Progenitor cell of endocrine pancreas (in vitro differentiated cells): ENCODE results near the gene KLF2. TPM values are rescaled to one million over a fixed set of nuclear protein-coding genes. Genes with fewer than 3 reads are reported as not detected.

Experiments
- DNase-seq: peaks from one replicate; pipeline ENCODE4 v3.0.0; 2021; ENCODE audit warnings: low spot score; ENCODE audit not compliant: unreplicated experiment
- H3K27ac Mint-ChIP-seq: 2 replicates; pipeline ENCODE4 v1.8.0; 2021; ENCODE audit warnings: mild to moderate bottlenecking, moderate library complexity, mixed read lengths
- H3K27me3 Mint-ChIP-seq: 2 replicates; pipeline ENCODE4 v1.8.0; 2021; ENCODE audit warnings: mixed read lengths
- H3K36me3 Mint-ChIP-seq: 2 replicates; pipeline ENCODE4 v1.8.0; 2022; ENCODE audit warnings: mixed read lengths; ENCODE audit not compliant: insufficient read depth
- H3K4me1 Mint-ChIP-seq: 2 replicates; pipeline ENCODE4 v1.8.0; 2021; ENCODE audit warnings: low read depth, mixed read lengths
- H3K4me3 Mint-ChIP-seq: 2 replicates; pipeline ENCODE4 v1.8.0; 2021; ENCODE audit warnings: low read depth, mild to moderate bottlenecking, moderate library complexity, mixed read lengths
- H3K9me3 Mint-ChIP-seq: 2 replicates; pipeline ENCODE4 v1.8.0; 2021; ENCODE audit warnings: low read depth, mixed read lengths
- total RNA-seq: library from RNA; stranded (reverse); gene quantifications from 2 replicates; pipeline ENCODE4 v1.2.1, GENCODE V29; 2021
- TF ChIP-seq, protein P1 (sequence below): fragments of 200-600 bp; sonication (generic); IDR thresholded peaks from one replicate; pipeline ENCODE4 v1.5.0; 2021; ENCODE audit warnings: antibody characterized with exemption, mild to moderate bottlenecking; ENCODE audit not compliant: unreplicated experiment

KLF2 gene
- total RNA-seq, 1 donor from 2014 or later: 2.7 TPM

GRCh38 chr19:16369664-16370576 is 45.3 kb downstream of the KLF2 start:
- Mint-ChIP-seq H3K9me3 (no peaks in the 10 kb centered on the region), H3K4me3 (no peak overlapping the region), H3K36me3 (peaks cover 7% of the 10 kb centered on the region), H3K27me3 (no peaks in the 10 kb centered on the region), H3K4me1 (peaks cover 20% of the 10 kb centered on the region), H3K27ac (no peak overlapping the region)
- no peak for DNase-seq
- TF ChIP-seq, protein P1, sequence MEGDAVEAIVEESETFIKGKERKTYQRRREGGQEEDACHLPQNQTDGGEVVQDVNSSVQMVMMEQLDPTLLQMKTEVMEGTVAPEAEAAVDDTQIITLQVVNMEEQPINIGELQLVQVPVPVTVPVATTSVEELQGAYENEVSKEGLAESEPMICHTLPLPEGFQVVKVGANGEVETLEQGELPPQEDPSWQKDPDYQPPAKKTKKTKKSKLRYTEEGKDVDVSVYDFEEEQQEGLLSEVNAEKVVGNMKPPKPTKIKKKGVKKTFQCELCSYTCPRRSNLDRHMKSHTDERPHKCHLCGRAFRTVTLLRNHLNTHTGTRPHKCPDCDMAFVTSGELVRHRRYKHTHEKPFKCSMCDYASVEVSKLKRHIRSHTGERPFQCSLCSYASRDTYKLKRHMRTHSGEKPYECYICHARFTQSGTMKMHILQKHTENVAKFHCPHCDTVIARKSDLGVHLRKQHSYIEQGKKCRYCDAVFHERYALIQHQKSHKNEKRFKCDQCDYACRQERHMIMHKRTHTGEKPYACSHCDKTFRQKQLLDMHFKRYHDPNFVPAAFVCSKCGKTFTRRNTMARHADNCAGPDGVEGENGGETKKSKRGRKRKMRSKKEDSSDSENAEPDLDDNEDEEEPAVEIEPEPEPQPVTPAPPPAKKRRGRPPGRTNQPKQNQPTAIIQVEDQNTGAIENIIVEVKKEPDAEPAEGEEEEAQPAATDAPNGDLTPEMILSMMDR: no peak

DNA sequence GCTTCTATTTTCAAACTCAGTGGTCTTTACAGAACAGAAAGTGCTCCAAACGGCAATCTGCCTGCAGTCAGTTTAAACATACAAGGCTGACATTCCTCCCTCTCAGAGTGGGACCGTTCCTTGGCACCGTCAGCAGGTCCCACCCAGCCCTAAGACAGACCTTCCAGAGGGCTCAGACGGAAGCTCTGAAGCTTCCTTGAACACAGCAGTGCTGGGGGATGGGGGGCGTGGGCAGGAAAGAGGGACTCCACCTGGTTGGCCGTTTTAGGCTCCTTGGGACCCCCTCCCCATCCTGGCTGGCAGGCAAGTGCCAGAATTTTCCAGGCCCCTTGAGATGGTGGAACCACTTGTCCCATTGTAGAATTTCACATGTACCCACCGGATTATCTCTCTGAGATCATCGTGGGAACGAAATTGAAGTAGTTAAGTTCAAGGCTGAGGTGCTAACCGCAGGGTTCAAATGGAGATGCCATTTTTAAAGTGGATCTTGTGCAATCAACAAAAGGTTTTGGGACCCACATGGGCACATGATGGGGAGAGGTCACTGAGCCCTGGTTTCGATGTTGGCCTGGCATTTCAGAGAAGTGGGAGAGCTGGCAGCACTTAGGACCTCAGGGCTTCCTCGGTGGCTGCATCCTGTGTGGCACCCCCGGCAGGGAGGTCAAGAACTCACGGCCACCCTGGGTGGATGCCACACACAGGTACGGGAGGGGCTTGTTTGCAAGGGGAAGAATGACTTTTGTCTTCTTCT is 46.2 kb downstream of the KLF2 start:
- Mint-ChIP-seq H3K9me3 (no peaks in the 10 kb centered on the region), H3K27me3 (no peaks in the 10 kb centered on the region), H3K4me1 (peaks cover 20% of the 10 kb centered on the region), H3K4me3 (no peak overlapping the region), H3K36me3 (peaks cover 15% of the 10 kb centered on the region), H3K27ac (no peak overlapping the region)
- TF ChIP-seq, protein P1: no peak
- DNase-seq: no peak

- Mint-ChIP-seq H3K27ac (no peak overlapping the region), H3K4me1 (peaks cover 20% of the 10 kb centered on the region), H3K36me3 (peaks cover 16% of the 10 kb centered on the region), H3K4me3 (no peak overlapping the region), H3K27me3 (no peaks in the 10 kb centered on the region), H3K9me3 (no peaks in the 10 kb centered on the region)
- DNase-seq: no peak
- TF ChIP-seq, protein P1: no peak
Observed at GRCh38 chr19:16371540-16371986, 46.9 kb downstream of the KLF2 start.

DNA sequence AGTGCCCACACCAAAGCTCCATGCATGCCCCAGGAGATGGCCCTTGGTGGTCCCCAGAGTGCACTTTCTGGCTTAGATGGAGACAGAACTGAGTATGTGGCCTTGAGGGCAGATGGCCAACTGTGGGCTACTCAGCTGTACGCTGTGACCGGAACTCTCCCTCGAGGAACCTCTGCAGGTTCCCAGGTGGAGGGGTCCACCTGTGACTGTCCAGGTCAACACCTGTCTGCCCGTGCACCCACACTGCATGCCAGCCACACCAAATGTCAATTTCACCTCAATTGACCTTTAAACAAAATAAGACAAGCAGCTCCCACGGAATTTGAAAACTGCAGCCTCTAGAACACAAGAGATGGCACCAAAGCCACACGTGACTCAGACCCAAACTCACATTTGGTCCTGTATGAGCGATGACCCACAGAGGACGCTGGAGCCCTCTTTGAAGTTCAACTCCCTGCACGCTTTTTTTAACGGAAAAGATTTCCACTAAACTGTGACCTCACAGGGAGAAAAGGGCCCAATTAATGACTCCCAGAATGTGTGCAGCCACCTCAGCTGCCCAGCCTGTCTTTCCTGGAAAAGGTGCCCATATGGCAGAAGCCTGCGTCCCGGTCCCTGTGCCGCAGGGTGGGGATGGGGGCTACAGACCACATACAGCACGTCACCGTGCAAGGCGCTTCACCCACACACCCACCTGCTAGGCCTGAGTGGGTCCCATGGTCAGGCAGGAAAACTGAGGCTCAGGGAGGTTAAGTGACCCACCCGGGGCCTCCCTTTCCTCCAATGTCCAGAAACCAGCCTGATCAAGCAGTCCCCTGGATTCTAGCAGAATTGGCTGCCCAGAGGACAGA is 47.7 kb downstream of the KLF2 start:
- H3K27ac Mint-ChIP-seq: no peak overlapping the region
- H3K4me1 Mint-ChIP-seq: peaks cover 20% of the 10 kb centered on the region
- H3K4me3 Mint-ChIP-seq: no peak overlapping the region
- H3K27me3 Mint-ChIP-seq: no peaks in the 10 kb centered on the region
- no peaks in the 10 kb centered on the region for H3K9me3 Mint-ChIP-seq
- TF ChIP-seq, protein P1: no peak
- DNase-seq: no peak
- H3K36me3 Mint-ChIP-seq: peaks cover 16% of the 10 kb centered on the region
